Cardiac fibroblast (primary cell): ENCODE results near the gene CRTAP.
"Not testable (repeated sequence)": the region's sequence is repeated elsewhere in the genome, so short reads cannot be mapped to it uniquely, and the experiment has no call there.

Experiments
- DNase-seq, 2 donors: peaks; one replicate each; pipeline versions ENCODE4 v3.0.0 to v3.0.0-alpha.2; 2010; ENCODE audit warnings: low read depth in 2 of 2
- H3K4me3 ChIP-seq, 2 donors: replicated peaks in 1 of 2; 1 replicate in 1 of 2; 2 replicates in 1 of 2; pipeline ENCODE4 v1.5.1; 2011; ENCODE audit warnings: low read depth in 2 of 2, low read length in 2 of 2, mild to moderate bottlenecking in 2 of 2, moderate library complexity in 1 of 2
- TF ChIP-seq, protein P1 (sequence below): IDR thresholded peaks from one replicate; pipeline ENCODE4 v1.5.1; 2011; ENCODE audit warnings: low read depth, mild to moderate bottlenecking, low read length, inconsistent platforms

The CRTAP gene

GRCh38 chr3:33159981-33160380 lies 46.2 kb downstream of the CRTAP start:
- DNase-seq, result no peak
- TF ChIP-seq, protein P1, sequence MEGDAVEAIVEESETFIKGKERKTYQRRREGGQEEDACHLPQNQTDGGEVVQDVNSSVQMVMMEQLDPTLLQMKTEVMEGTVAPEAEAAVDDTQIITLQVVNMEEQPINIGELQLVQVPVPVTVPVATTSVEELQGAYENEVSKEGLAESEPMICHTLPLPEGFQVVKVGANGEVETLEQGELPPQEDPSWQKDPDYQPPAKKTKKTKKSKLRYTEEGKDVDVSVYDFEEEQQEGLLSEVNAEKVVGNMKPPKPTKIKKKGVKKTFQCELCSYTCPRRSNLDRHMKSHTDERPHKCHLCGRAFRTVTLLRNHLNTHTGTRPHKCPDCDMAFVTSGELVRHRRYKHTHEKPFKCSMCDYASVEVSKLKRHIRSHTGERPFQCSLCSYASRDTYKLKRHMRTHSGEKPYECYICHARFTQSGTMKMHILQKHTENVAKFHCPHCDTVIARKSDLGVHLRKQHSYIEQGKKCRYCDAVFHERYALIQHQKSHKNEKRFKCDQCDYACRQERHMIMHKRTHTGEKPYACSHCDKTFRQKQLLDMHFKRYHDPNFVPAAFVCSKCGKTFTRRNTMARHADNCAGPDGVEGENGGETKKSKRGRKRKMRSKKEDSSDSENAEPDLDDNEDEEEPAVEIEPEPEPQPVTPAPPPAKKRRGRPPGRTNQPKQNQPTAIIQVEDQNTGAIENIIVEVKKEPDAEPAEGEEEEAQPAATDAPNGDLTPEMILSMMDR, result no peak
- no peak overlapping the region for H3K4me3 ChIP-seq

DNA sequence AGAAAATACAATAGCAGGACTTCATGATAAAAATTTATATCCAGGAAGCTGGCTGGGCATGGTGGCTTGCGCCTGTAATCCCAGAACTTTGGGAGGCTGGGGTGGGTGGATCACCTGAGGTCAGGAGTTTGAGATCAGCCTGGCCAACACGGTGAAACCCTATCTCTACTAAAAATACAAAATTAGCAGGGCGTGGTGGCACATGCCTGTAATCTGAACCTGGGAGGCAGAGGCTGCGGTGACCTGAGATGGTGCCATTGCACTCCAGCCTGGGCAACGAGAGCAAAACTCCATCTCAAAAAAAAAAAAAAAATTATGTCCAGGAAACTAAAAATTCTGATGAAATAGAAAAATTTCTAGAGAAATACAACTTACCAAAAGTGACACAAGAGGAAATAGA lies 48.8 kb downstream of the CRTAP start:
- DNase-seq, H3K4me3 ChIP-seq: not testable (repeated sequence)

- TF ChIP-seq, protein P1, result no peak
- no peak overlapping the region for H3K4me3 ChIP-seq
- no peak for DNase-seq
These were observed 51.6 kb downstream of the CRTAP start for GRCh38 chr3:33165372-33165771.

DNA sequence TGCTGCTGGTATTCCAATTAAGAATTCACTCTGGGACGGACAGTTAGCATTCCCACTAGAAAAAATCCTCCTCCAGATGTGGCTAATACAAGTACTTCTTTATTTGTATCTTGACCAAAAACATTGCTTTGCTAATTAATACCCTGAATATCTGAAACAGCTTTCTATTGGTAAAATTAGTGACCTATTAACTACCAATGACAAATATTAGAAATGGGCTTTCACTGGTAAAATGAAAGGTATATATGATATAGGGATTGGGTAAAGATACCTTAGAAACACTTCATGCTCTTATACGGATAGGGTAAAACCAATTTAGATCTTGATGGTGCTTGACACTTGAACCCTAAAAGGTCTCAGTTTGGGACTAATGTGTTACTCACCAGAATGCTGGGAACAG lies 52.3 kb downstream of the CRTAP start:
- DNase-seq, result no peak
- no peak overlapping the region for H3K4me3 ChIP-seq
- TF ChIP-seq, protein P1, result no peak

- H3K4me3 ChIP-seq, result no peak overlapping the region
- TF ChIP-seq, protein P1, result no peak
- DNase-seq, result no peak
These were observed 53.5 kb downstream of the CRTAP start for GRCh38 chr3:33167284-33167683.

DNA sequence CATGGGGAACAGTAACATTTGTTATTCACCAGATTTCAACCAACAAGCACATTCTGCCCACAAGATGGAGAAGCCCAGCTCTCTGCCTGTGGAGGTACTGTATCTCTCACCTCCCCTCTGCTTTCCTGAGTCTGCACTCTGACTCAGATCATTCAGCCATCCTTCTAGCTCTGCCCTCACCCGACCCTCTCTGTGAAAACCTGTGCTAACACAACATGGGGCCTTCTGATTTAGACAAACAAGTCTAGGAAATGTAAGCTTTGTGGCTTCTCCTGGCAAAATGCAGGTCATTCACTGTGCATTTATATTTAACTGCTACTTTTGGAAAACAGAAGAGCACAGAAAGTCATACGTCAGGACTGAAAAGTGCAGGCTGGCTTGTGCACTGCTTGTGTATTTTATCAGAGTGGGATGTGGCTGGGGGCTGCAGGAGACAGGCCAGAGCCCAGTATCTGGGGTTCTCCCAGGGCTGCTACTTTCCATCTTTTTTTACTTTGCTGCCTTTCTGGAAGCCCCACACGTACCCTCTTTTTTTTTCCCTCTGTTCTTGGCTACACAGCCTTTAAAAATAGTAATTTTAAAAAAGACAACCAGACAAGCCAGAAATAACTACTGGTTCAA lies 54.0 kb downstream of the CRTAP start:
- no peak overlapping the region for H3K4me3 ChIP-seq
- TF ChIP-seq, protein P1, result no peak
- DNase-seq, result no peak

GRCh38 chr3:33170531-33170930 lies 56.7 kb downstream of the CRTAP start:
- no peak for DNase-seq
- no peak overlapping the region for H3K4me3 ChIP-seq
- TF ChIP-seq, protein P1, result no peak
